NCI-H2029 (cell line): ENCODE data around the gene CCR2.
A peak's percentile ranks its signal among the peaks of the same experiment; 100 is the strongest.

Experiments
- DNase-seq: peaks from one replicate; lab custom pipeline; 2025; lab: John Stamatoyannopoulos, UW

The CCR2 gene

DNA sequence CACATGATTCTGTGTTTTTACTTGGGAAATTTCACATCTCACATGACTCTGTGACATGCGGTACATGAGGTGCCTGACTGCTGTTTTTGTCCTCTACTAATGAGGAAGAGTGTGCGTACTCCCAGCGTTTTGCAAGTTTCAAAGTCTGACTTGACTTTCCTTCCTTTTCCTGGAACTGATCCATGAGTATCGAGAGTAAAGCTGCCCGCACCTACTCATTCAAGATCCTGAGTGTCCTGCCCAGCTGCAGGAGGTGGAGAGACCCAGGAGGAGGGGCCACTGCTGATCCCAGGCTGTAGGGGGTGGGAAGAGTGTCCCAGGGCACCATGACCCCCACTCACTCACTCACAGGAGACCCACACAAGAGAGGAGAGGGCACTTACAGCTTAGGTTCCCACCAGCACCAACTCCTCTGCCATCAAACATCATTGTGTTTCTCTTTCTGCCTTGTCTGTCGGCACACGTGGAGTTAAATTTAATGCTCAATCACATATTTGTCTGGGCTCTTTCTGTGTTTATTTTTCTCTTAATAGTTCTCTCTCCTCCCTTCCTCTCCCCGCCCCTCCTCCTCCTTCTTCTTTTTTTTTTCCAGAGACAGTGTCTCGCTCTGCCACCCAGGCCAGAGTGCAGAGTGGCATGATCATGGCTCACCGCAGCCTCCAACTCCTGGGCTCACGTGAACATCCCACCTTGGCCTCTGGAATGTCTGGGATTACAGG lies 51.5 kb downstream of the CCR2 start:
- DNase-seq, result peak; percentile 45

DNA sequence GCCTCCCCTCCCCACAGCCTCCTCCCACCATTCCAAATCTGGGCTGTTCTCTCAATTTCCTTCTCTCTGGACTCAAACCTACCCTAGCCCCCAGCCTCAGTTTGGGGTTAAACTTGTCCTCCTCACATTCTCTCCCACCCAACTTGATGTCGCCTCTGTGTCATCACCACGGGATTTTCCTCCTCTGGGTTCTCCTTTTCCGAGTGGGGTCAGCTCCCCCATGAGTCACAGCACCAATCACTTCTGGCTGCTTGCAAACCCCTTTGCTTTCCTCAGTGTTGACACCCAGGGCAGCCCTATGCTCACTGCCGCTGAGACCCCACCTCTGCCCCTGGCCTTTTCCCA lies 52.5 kb downstream of the CCR2 start:
- no peak for DNase-seq

DNA sequence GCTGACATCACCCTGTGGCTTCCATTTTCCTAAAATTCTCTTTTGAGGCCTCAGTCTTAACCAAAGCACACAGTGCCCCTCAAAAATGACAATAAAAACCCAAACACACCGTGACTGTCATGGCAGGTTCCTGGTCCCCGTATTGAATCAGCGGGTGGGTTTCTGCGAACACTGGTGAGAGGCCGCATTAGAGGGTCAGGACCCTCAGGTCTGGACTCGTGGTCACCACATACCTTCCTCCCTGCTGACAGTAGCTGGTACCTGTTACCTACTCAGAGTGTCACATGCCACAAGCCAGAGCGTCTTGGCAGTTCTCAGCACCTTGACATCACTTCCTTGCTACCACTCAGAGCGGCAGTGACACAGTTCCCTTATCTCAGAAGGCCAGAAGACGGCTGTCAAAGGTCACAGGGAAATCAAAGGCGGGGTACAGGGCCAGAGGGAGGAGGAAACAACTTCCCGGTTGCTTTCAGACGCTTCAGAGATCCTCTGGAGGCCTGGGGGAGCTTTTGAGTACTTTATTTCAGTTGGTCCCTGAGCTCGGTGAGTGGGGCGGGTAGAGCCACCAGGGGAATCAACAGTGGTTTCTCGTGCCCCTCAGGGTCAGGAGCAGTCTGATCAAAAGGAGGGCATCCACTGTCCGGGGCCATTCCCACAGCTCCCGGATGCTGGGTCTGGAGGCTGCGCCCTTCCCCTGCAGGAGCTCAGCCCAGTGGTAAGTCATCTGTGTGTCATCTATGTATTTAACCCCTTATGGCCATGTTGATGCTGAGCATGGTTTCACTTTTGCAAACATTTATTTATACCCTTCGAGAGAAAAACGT lies 53.1 kb downstream of the CCR2 start, which contains the start of the genes CCR5AS and CCRL2:
Gene CCR5AS (minus strand): TSS at position 279 of the 824 bp plus-strand sequence.
Gene CCRL2 (plus strand): TSS at position 472 of the 824 bp plus-strand sequence. CDS start 821 bp downstream, outside the sequence.
- DNase-seq, result no peak

DNA sequence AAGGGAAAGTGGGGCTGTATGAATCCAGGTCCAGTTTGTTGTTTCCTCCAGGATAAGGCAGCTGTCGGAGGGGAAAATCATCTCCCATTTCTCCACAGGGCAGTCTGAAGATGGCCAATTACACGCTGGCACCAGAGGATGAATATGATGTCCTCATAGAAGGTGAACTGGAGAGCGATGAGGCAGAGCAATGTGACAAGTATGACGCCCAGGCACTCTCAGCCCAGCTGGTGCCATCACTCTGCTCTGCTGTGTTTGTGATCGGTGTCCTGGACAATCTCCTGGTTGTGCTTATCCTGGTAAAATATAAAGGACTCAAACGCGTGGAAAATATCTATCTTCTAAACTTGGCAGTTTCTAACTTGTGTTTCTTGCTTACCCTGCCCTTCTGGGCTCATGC lies 54.1 kb downstream of the CCR2 start:
- DNase-seq, result no peak

GRCh38 chr3:46408853-46409252 lies 54.9 kb downstream of the CCR2 start:
- no peak for DNase-seq

GRCh38 chr3:46409739-46410489 lies 56.0 kb downstream of the CCR2 start:
- no peak for DNase-seq
